Measurements from ENCODE around the gene WDR27.
"Not testable (repeated sequence)": the region's sequence is repeated elsewhere in the genome, so short reads cannot be mapped to it uniquely, and the experiment has no call there.

The WDR27 gene

DNA sequence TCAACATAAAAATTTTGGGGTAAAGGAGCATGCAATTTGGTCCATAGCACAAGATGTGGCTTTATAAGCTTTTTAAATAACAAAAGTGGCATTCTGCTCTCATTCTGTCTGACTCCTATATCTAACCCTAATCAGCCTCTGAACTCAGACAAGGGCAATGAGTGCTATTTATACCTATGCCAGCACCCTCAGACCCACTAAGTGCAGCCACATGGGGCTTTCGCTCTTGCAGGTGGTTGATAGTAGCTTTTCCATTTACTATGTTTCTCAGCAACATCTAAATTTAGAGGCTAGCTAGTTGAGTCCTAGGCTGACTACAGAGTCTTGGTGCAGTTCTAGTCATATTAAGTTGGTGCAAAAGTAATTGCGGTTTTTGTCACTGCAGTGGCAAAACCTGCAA lies 231.0 kb downstream of the WDR27 start:
- Histone ChIP-seq H3K9me2 (replicated peaks; ENCODE audit: insufficient read depth, low read length) (no peaks in the 10 kb centered on the region), H4K20me1 (ENCODE audit: low read depth, low read length) (no peaks in the 10 kb centered on the region), H3K4me2 (ENCODE audit: low read depth, low read length, poor library complexity, severe bottlenecking) (no peak overlapping the region), H3K27me3 (ENCODE audit: low read length) (no peaks in the 10 kb centered on the region), H3K9me3 (ENCODE audit: insufficient read depth, low read length) (peaks cover 21% of the 10 kb centered on the region; the same call in 1 of the 2 replicates), H3K9ac (ENCODE audit: low read length) (no peak overlapping the region), H3K79me2 (ENCODE audit: insufficient read depth, low read length) (no peaks in the 10 kb centered on the region), H3F3A (ENCODE audit: insufficient read depth) (no peaks in the 10 kb centered on the region), H2AFZ (ENCODE audit: low read depth, low read length, severe bottlenecking) (no peak overlapping the region), H3K27ac (ENCODE audit: low read depth, low read length) (no peak overlapping the region), H3K4me3 (ENCODE audit: insufficient read depth, low read length, poor library complexity, severe bottlenecking) (no peak overlapping the region), H3K36me3 (ENCODE audit: low read length) (peaks cover 4% of the 10 kb centered on the region; the same call in 1 of the 2 replicates)
- TF ChIP-seq CTCF (IDR thresholded peaks at IDR 0.05; ENCODE audit: insufficient read depth, low read length, poor library complexity, severe bottlenecking) (no peak), EZH2phosphoT487 (conservative IDR thresholded peaks at IDR 0.05; ENCODE audit: low read length) (no peak)

GRCh38 chr6:169469028-169469427 lies 232.8 kb downstream of the WDR27 start:
- no peak overlapping the region for H3K9ac ChIP-seq (ENCODE audit: low read length)
- no peaks in the 10 kb centered on the region for H3K79me2 ChIP-seq (ENCODE audit: insufficient read depth, low read length)
- H2AFZ ChIP-seq (ENCODE audit: low read depth, low read length, severe bottlenecking): no peak overlapping the region
- no peaks in the 10 kb centered on the region for H4K20me1 ChIP-seq (ENCODE audit: low read depth, low read length)
- TF ChIP-seq EZH2phosphoT487 (conservative IDR thresholded peaks at IDR 0.05; ENCODE audit: low read length): no peak
- H3K27ac ChIP-seq (ENCODE audit: low read depth, low read length): no peak overlapping the region
- H3K4me2 ChIP-seq (ENCODE audit: low read depth, low read length, poor library complexity, severe bottlenecking): no peak overlapping the region
- no peaks in the 10 kb centered on the region for H3K9me2 ChIP-seq (replicated peaks; ENCODE audit: insufficient read depth, low read length)
- peaks cover 13% of the 10 kb centered on the region; the same call in 1 of the 2 replicates for H3K9me3 ChIP-seq (ENCODE audit: insufficient read depth, low read length)
- no peaks in the 10 kb centered on the region for H3K36me3 ChIP-seq (ENCODE audit: low read length)
- H3K27me3 ChIP-seq (ENCODE audit: low read length): no peaks in the 10 kb centered on the region
- H3F3A ChIP-seq (ENCODE audit: insufficient read depth): no peaks in the 10 kb centered on the region
- H3K4me3 ChIP-seq (ENCODE audit: insufficient read depth, low read length, poor library complexity, severe bottlenecking): no peak overlapping the region

GRCh38 chr6:169467755-169468154 lies 234.1 kb downstream of the WDR27 start:
- not testable (repeated sequence) for H3K36me3 ChIP-seq (ENCODE audit: low read length); H3K4me3 ChIP-seq (ENCODE audit: insufficient read depth, low read length, poor library complexity, severe bottlenecking); H3K9me2 ChIP-seq (replicated peaks; ENCODE audit: insufficient read depth, low read length); H3F3A ChIP-seq (ENCODE audit: insufficient read depth); H3K9ac ChIP-seq (ENCODE audit: low read length); H2AFZ ChIP-seq (ENCODE audit: low read depth, low read length, severe bottlenecking); H3K27me3 ChIP-seq (ENCODE audit: low read length); H3K79me2 ChIP-seq (ENCODE audit: insufficient read depth, low read length); H3K27ac ChIP-seq (ENCODE audit: low read depth, low read length); H3K4me2 ChIP-seq (ENCODE audit: low read depth, low read length, poor library complexity, severe bottlenecking); H4K20me1 ChIP-seq (ENCODE audit: low read depth, low read length)
- peaks cover 11% of the 10 kb centered on the region; the same call in 1 of the 2 replicates for H3K9me3 ChIP-seq (ENCODE audit: insufficient read depth, low read length)

DNA sequence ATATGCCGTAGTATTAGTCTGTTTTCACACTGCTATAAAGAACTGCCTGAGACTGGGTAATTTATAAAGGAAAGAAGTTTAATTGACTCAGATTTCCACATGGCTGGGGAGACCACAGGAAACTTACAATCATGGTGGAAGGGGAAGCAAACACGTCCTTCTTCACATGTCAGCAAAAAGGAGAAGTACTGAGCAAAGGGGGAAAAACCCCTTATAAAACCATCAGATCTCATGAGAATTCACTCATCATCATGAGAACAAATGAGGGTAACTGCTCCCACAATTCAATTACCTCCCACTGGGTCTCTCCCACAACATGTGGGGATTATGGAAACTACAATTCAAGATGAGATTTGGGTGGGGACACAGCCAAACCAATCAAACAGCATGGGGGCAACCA lies 235.6 kb downstream of the WDR27 start:
- H3K36me3 ChIP-seq (ENCODE audit: low read length); H3K9me2 ChIP-seq (replicated peaks; ENCODE audit: insufficient read depth, low read length); H3K79me2 ChIP-seq (ENCODE audit: insufficient read depth, low read length); H2AFZ ChIP-seq (ENCODE audit: low read depth, low read length, severe bottlenecking); H3K27me3 ChIP-seq (ENCODE audit: low read length); H3K4me3 ChIP-seq (ENCODE audit: insufficient read depth, low read length, poor library complexity, severe bottlenecking); H3K9ac ChIP-seq (ENCODE audit: low read length); H4K20me1 ChIP-seq (ENCODE audit: low read depth, low read length); H3K4me2 ChIP-seq (ENCODE audit: low read depth, low read length, poor library complexity, severe bottlenecking); H3K27ac ChIP-seq (ENCODE audit: low read depth, low read length); H3F3A ChIP-seq (ENCODE audit: insufficient read depth): not testable (repeated sequence)
- H3K9me3 ChIP-seq (ENCODE audit: insufficient read depth, low read length): peaks cover 11% of the 10 kb centered on the region; the same call in 1 of the 2 replicates

- no peak overlapping the region for H3K4me3 ChIP-seq (ENCODE audit: insufficient read depth, low read length, poor library complexity, severe bottlenecking)
- H3K79me2 ChIP-seq (ENCODE audit: insufficient read depth, low read length): no peaks in the 10 kb centered on the region
- H3K36me3 ChIP-seq (ENCODE audit: low read length): no peaks in the 10 kb centered on the region
- H3F3A ChIP-seq (ENCODE audit: insufficient read depth): no peaks in the 10 kb centered on the region
- no peak overlapping the region for H3K9ac ChIP-seq (ENCODE audit: low read length)
- no peaks in the 10 kb centered on the region for H3K27me3 ChIP-seq (ENCODE audit: low read length)
- TF ChIP-seq CTCF (IDR thresholded peaks at IDR 0.05; ENCODE audit: insufficient read depth, low read length, poor library complexity, severe bottlenecking): no peak
- TF ChIP-seq EZH2phosphoT487 (conservative IDR thresholded peaks at IDR 0.05; ENCODE audit: low read length): no peak
- no peak overlapping the region for H2AFZ ChIP-seq (ENCODE audit: low read depth, low read length, severe bottlenecking)
- H3K27ac ChIP-seq (ENCODE audit: low read depth, low read length): no peak overlapping the region
- no peak overlapping the region for H3K4me2 ChIP-seq (ENCODE audit: low read depth, low read length, poor library complexity, severe bottlenecking)
- no peaks in the 10 kb centered on the region for H3K9me2 ChIP-seq (replicated peaks; ENCODE audit: insufficient read depth, low read length)
- peaks cover 2% of the 10 kb centered on the region; the same call in 1 of the 2 replicates for H3K9me3 ChIP-seq (ENCODE audit: insufficient read depth, low read length)
- H4K20me1 ChIP-seq (ENCODE audit: low read depth, low read length): no peaks in the 10 kb centered on the region
Observed at GRCh38 chr6:169457762-169458161, 244.1 kb downstream of the WDR27 start.
